ENCODE results near the gene TMUB2.

- TF ChIP-seq CTCF (IDR thresholded peaks at IDR 0.05) (no peak), POLR2A (IDR thresholded peaks at IDR 0.05) (no peak)
Measured at GRCh38 chr17:44147812-44148211, 39.0 kb upstream of the TMUB2 start.

Measured in testis (tissue), 2 donors.